Ecto neural progenitor cell (in vitro differentiated cells): ENCODE data around the gene HSFY1.
"Not testable (repeated sequence)": the region's sequence is repeated elsewhere in the genome, so short reads cannot be mapped to it uniquely, and the experiment has no call there.

Source experiments
- DNase-seq: peaks from one replicate; pipeline ENCODE4 v3.0.0-alpha.2; 2018; ENCODE audit warnings: low spot score

Gene HSFY1, protein sequence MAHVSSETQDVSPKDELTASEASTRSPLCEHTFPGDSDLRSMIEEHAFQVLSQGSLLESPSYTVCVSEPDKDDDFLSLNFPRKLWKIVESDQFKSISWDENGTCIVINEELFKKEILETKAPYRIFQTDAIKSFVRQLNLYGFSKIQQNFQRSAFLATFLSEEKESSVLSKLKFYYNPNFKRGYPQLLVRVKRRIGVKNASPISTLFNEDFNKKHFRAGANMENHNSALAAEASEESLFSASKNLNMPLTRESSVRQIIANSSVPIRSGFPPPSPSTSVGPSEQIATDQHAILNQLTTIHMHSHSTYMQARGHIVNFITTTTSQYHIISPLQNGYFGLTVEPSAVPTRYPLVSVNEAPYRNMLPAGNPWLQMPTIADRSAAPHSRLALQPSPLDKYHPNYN

GRCh38 chrY:18546420-18546819 is at the start of gene HSFY1:
HSFY1 (plus strand) TSS chrY:18546720; CDS start chrY:18546788, 68 bp downstream.
- not testable (repeated sequence) for DNase-seq

- not testable (repeated sequence) for DNase-seq
Observed at GRCh38 chrY:18504266-18504665, 42.3 kb upstream of the HSFY1 start.

GRCh38 chrY:18530995-18531655 is 15.4 kb upstream of the HSFY1 start:
- not testable (repeated sequence) for DNase-seq

- DNase-seq, result not testable (repeated sequence)
Observed at GRCh38 chrY:18538952-18539351, 7.6 kb upstream of the HSFY1 start.

DNA sequence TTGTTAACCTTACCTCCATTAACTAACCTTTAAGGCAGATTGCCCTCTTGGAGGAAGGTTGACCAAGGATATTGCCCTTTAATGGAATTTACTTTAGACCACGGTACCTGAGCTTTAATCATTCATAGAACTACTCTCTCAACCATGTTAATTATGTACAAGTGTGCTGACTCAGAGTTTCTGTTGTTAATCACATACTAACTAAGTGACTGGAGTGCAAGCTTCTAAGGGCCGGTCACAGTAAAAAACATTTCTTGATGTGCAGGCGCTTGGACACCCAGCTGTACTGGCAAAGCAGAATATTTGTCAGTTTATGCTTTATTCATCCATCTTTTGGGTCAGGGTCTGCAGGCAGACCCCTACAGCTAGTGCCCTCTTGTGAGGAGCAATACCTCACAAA is 6.6 kb downstream of the HSFY1 start:
- DNase-seq, result not testable (repeated sequence)

DNA sequence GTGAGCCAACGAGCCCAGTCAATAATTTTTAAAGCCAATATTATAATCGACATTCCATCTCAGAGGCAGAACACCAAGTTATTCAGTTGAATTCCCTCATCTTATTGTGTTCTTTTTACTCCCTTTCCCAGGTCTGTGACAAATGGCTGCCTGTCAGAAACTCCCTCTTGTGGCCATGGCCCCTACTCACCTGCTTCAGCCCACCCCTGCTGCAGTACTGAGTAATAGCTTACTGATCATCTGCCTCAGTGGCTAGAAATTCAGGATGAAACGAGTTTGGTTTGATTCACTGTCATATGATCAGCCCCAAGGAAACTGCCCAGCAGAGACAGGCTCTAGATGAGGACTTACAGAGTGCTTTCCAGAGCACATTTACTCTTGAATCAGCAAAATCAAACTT is 19.4 kb downstream of the HSFY1 start:
- DNase-seq, result not testable (repeated sequence)
